ENCODE measurements around the gene KCNQ1. TPM values are rescaled to one million over a fixed set of nuclear protein-coding genes. Genes with fewer than 3 reads are reported as not detected.
A peak's percentile ranks its signal among the peaks of the same experiment; 100 is the strongest.

The KCNQ1 gene
- total RNA-seq, 2 donors from 2014 or later = 18.6 to 25.5 TPM

GRCh38 chr11:2869134-2869526 lies 424.3 kb downstream of the KCNQ1 start:
- Mint-ChIP-seq H3K36me3 (ENCODE audit: low read depth) (peaks cover 6% of the 10 kb centered on the region), H3K4me3 (no peak overlapping the region), H3K4me1 (peaks cover 6% of the 10 kb centered on the region), H3K27me3 (peaks cover 56% of the 10 kb centered on the region), H3K27ac (no peak overlapping the region)
- no peaks in the 10 kb centered on the region for H3K9me3 ChIP-seq (ENCODE audit: control insufficient read depth, low read length, poor library complexity, severe bottlenecking)
- DNase-seq = no peak
- no peak for ATAC-seq

GRCh38 chr11:2869561-2870427 lies 425.0 kb downstream of the KCNQ1 start:
- Mint-ChIP-seq H3K27me3 (peaks cover 50% of the 10 kb centered on the region), H3K4me3 (no peak overlapping the region), H3K4me1 (peaks cover 6% of the 10 kb centered on the region), H3K36me3 (ENCODE audit: low read depth) (peaks cover 5% of the 10 kb centered on the region), H3K27ac (no peak overlapping the region)
- DNase-seq = no peak
- peaks cover 1% of the 10 kb centered on the region for H3K9me3 ChIP-seq (ENCODE audit: control insufficient read depth, low read length, poor library complexity, severe bottlenecking)
- ATAC-seq = no peak

- Mint-ChIP-seq H3K27ac (no peak overlapping the region), H3K4me3 (no peak overlapping the region), H3K36me3 (ENCODE audit: low read depth) (peaks cover 3% of the 10 kb centered on the region), H3K4me1 (peaks cover 6% of the 10 kb centered on the region), H3K27me3 (peaks cover 45% of the 10 kb centered on the region)
- H3K9me3 ChIP-seq (ENCODE audit: control insufficient read depth, low read length, poor library complexity, severe bottlenecking) = peaks cover 2% of the 10 kb centered on the region
- ATAC-seq (no peak), DNase-seq (no peak)
Observed at GRCh38 chr11:2870460-2870859, 425.7 kb downstream of the KCNQ1 start.

- H3K27ac Mint-ChIP-seq = no peak overlapping the region
Observed at GRCh38 chr11:2870969-2871680, 426.3 kb downstream of the KCNQ1 start.

GRCh38 chr11:2874963-2875362 lies 430.2 kb downstream of the KCNQ1 start:
- H3K9me3 ChIP-seq (ENCODE audit: control insufficient read depth, low read length, poor library complexity, severe bottlenecking) = peaks cover 2% of the 10 kb centered on the region
- Mint-ChIP-seq H3K36me3 (ENCODE audit: low read depth) (peaks cover 3% of the 10 kb centered on the region), H3K27me3 (peaks cover 18% of the 10 kb centered on the region), H3K27ac (no peak overlapping the region), H3K4me1 (peaks cover 6% of the 10 kb centered on the region), H3K4me3 (no peak overlapping the region)
- DNase-seq (no peak), ATAC-seq (no peak)

More at GRCh38 chr11:2870969-2871680, 426.3 kb downstream of the KCNQ1 start:
- H3K4me3 Mint-ChIP-seq = no peak overlapping the region
- H3K36me3 Mint-ChIP-seq (ENCODE audit: low read depth) = peaks cover 3% of the 10 kb centered on the region
- H3K4me1 Mint-ChIP-seq = peaks cover 6% of the 10 kb centered on the region
- ATAC-seq = no peak
- H3K9me3 ChIP-seq (ENCODE audit: control insufficient read depth, low read length, poor library complexity, severe bottlenecking) = peaks cover 2% of the 10 kb centered on the region
- peaks cover 45% of the 10 kb centered on the region for H3K27me3 Mint-ChIP-seq
- no peak for DNase-seq

- H3K9me3 ChIP-seq (ENCODE audit: control insufficient read depth, low read length, poor library complexity, severe bottlenecking) = peaks cover 2% of the 10 kb centered on the region
- peaks cover under 1% of the 10 kb centered on the region for H3K4me1 Mint-ChIP-seq
- ATAC-seq = no peak
- H3K36me3 Mint-ChIP-seq (ENCODE audit: low read depth) = no peaks in the 10 kb centered on the region
- DNase-seq = no peak
- H3K4me3 Mint-ChIP-seq = no peak overlapping the region
- peaks cover 7% of the 10 kb centered on the region for H3K27me3 Mint-ChIP-seq
- H3K27ac Mint-ChIP-seq = no peak overlapping the region
Observed at GRCh38 chr11:2877474-2877873, 432.7 kb downstream of the KCNQ1 start.

- Mint-ChIP-seq H3K36me3 (ENCODE audit: low read depth) (no peaks in the 10 kb centered on the region), H3K27ac (no peak overlapping the region), H3K4me3 (no peak overlapping the region), H3K4me1 (peaks cover 2% of the 10 kb centered on the region), H3K27me3 (peaks cover 13% of the 10 kb centered on the region)
- no peak for ATAC-seq
- H3K9me3 ChIP-seq (ENCODE audit: control insufficient read depth, low read length, poor library complexity, severe bottlenecking) = peaks cover 2% of the 10 kb centered on the region
- DNase-seq = no peak
Observed at GRCh38 chr11:2878782-2879181, 434.0 kb downstream of the KCNQ1 start.

- no peaks in the 10 kb centered on the region for H3K9me3 ChIP-seq (ENCODE audit: control insufficient read depth, low read length, poor library complexity, severe bottlenecking)
- ATAC-seq (no peak), DNase-seq (no peak)
- H3K4me1 Mint-ChIP-seq = peaks cover 4% of the 10 kb centered on the region
- H3K36me3 Mint-ChIP-seq (ENCODE audit: low read depth) = no peaks in the 10 kb centered on the region
- peak overlapping the region; percentile 43 for H3K27ac Mint-ChIP-seq
- H3K4me3 Mint-ChIP-seq = no peak overlapping the region
- peaks cover 13% of the 10 kb centered on the region for H3K27me3 Mint-ChIP-seq
Observed at GRCh38 chr11:2880646-2881045, 435.8 kb downstream of the KCNQ1 start.

- ATAC-seq (no peak), DNase-seq (no peak)
- Mint-ChIP-seq H3K27ac (peak overlapping the region; percentile 43), H3K4me1 (peaks cover 4% of the 10 kb centered on the region), H3K27me3 (peaks cover 13% of the 10 kb centered on the region), H3K4me3 (no peak overlapping the region), H3K36me3 (ENCODE audit: low read depth) (no peaks in the 10 kb centered on the region)
- H3K9me3 ChIP-seq (ENCODE audit: control insufficient read depth, low read length, poor library complexity, severe bottlenecking) = no peaks in the 10 kb centered on the region
Observed at GRCh38 chr11:2881076-2881980, 436.5 kb downstream of the KCNQ1 start.

- no peak for DNase-seq
- Mint-ChIP-seq H3K36me3 (ENCODE audit: low read depth) (no peaks in the 10 kb centered on the region), H3K27ac (no peak overlapping the region), H3K4me3 (no peak overlapping the region), H3K4me1 (peaks cover 8% of the 10 kb centered on the region), H3K27me3 (peaks cover 13% of the 10 kb centered on the region)
- H3K9me3 ChIP-seq (ENCODE audit: control insufficient read depth, low read length, poor library complexity, severe bottlenecking) = no peaks in the 10 kb centered on the region
- no peak for ATAC-seq
Observed at GRCh38 chr11:2881981-2882375, 437.2 kb downstream of the KCNQ1 start.

GRCh38 chr11:2882396-2883110 lies 437.7 kb downstream of the KCNQ1 start:
- no peaks in the 10 kb centered on the region for H3K36me3 Mint-ChIP-seq (ENCODE audit: low read depth)
- ATAC-seq = no peak
- DNase-seq = no peak
- H3K9me3 ChIP-seq (ENCODE audit: control insufficient read depth, low read length, poor library complexity, severe bottlenecking) = no peaks in the 10 kb centered on the region
- H3K27me3 Mint-ChIP-seq = peaks cover 13% of the 10 kb centered on the region
- peaks cover 12% of the 10 kb centered on the region for H3K4me1 Mint-ChIP-seq
- peak overlapping the region; percentile 86 for H3K4me3 Mint-ChIP-seq
- peak overlapping the region; percentile 63 for H3K27ac Mint-ChIP-seq

GRCh38 chr11:2883640-2883978 lies 438.8 kb downstream of the KCNQ1 start:
- ATAC-seq (no peak), DNase-seq (no peak)
- Mint-ChIP-seq H3K27me3 (peaks cover 13% of the 10 kb centered on the region), H3K36me3 (ENCODE audit: low read depth) (no peaks in the 10 kb centered on the region), H3K27ac (no peak overlapping the region), H3K4me3 (peak overlapping the region; percentile 86), H3K4me1 (peaks cover 18% of the 10 kb centered on the region)
- no peaks in the 10 kb centered on the region for H3K9me3 ChIP-seq (ENCODE audit: control insufficient read depth, low read length, poor library complexity, severe bottlenecking)
